HG03571 (cell line): ENCODE data around the gene PNPLA5.
"Not testable (repeated sequence)": the region's sequence is repeated elsewhere in the genome, so short reads cannot be mapped to it uniquely, and the experiment has no call there.

ENCODE experiments used
- ATAC-seq: cut with Tn5 transposase; IDR thresholded peaks from one replicate; pipeline ENCODE4 v1.9.1; 2021; ENCODE audit not compliant: unreplicated experiment

The PNPLA5 gene

GRCh38 chr22:43891360-43892182 is at the start of gene PNPLA5:
TSS of gene PNPLA5 (minus strand) at chr22:43892013. CDS start at chr22:43891880, 133 bp downstream.
- no peak for ATAC-seq

- no peak for ATAC-seq
Observed at GRCh38 chr22:43941449-43941848, 49.6 kb upstream of the PNPLA5 start.

DNA sequence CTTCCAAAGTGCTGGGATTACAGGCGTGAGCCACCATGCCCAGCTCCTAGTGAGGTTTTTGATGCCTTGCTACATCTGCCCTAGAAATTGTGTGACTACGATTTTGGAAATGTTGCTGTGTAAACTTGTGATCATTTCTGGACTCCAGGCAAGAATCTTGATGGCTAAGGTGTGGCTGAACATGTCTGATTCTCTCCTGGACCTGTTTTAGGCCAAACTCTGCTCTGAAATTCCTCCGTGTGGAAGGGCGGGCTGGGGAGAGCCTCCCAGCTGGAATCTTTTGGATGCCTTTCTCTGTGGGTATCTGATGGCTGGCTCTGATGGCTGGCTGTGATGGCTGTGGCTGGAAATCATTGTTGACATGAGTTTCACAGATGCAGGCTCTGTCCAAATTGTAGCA is 40.0 kb upstream of the PNPLA5 start:
- no peak for ATAC-seq

DNA sequence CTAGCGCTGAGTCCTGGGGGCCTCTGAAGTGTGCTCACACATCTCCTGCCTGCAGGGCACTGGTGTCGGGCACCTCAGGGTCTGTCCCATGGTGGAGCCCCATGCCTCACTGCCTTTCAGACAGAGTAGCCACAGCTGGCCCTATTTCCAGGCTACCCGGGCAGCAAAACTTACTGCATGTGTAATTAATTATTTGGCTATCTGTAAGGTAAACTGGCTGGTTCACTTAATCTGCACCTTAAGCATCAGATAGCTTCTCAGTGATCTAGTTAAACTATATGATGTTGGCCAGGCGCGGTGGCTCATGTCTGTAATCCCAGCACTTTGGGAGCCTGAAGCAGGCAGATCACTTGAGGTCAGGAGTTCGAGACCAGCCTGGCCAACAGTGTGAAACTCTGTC is 37.1 kb upstream of the PNPLA5 start:
- no peak for ATAC-seq

GRCh38 chr22:43928468-43928867 is 36.7 kb upstream of the PNPLA5 start:
- no peak for ATAC-seq

DNA sequence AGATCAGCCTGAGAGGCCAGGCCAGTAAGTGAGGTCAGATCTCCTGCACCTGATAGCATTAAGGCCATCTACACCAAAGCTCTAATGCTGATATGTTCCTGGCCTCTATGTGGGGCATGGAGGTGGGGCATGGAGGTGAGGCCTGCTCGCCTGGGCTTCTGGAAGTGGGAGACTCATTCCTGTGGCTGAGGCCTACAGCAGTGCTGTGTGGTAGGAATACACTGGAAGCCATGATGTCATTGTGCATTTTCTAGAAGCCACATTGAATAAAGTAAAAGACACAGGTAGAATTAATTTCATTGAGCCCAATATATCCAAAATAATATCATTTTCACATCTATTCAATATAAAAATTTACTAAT is 34.5 kb upstream of the PNPLA5 start:
- ATAC-seq, result no peak

DNA sequence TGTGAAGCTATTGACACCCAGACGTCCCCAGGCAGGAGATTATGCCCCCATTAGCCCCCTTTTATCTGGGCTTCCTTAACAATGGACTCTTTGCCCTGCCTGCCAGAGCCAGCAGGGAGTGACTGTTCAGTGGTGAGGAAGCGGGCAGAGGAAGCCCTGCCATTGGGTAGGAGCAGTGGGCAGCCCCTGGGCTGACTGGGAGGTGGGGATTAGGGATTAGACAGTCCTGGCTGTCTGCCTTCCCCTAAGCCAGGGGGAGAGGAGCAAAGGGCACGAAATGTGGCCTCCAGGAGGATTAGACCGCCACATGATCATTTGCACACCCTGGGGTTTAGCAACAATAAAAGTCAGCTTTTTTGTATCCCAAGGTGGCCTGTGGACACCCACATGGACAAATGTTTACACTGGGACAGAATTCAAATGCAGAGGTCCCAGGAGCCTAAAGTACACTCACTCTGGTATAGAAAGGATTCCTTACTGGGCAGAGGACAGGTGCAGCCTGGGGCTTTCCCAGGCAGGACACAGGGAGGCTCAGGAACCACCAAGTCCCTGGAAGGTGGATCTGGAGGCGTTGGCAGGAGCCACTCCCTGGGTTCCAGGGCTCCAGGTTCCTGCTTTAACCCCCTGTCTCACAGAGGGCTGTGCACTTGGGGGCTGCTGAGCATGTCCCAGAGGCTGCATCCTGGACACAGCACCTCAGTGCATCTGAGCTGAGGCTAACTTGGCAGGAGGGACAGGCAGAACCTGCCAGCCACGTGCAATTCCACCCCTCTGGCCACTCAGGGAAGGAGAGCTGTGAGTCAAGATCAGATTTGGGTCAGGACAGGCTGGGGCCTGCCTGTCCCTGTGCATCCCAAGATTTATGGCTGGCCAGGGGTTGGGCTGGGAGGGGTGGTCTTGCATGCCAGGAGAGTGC is 33.9 kb upstream of the PNPLA5 start:
- ATAC-seq, result no peak

- ATAC-seq, result no peak
Observed at GRCh38 chr22:43924877-43925276, 33.1 kb upstream of the PNPLA5 start.

DNA sequence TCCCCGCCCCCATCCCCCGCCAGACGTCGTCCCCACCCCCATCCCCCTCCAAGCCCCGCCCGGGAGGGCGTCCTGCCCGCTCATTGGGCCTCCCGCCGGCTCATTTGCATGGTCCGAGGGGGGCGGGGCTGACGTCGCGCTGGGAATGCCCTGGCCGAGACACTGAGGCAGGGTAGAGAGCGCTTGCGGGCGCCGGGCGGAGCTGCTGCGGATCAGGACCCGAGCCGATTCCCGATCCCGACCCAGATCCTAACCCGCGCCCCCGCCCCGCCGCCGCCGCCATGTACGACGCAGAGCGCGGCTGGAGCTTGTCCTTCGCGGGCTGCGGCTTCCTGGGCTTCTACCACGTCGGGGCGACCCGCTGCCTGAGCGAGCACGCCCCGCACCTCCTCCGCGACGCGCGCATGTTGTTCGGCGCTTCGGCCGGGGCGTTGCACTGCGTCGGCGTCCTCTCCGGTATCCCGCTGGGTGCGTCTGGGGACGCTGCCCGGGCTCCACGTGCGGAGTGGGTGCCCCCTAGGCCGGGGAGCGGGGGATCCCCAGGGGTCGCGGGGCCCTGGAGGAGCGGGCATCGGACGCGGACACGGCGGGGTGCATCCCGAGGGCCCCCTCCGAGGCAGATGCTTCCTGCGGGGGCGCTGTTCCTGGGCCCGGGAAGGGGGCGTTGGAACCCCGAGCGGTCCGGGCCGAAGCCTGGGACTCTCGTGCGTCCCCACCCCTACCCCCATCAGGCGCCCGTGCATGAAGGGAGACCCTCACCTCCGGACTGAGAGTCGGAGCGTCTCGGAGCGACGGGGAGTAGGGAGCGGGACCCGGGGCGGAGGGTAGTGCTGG is 32.0 kb upstream of the PNPLA5 start, which contains the start of gene PNPLA3:
Gene PNPLA3 (plus strand): TSS at position 175 of the 834 bp plus-strand sequence. CDS start 107 bp downstream, at position 282.
- ATAC-seq, result no peak

DNA sequence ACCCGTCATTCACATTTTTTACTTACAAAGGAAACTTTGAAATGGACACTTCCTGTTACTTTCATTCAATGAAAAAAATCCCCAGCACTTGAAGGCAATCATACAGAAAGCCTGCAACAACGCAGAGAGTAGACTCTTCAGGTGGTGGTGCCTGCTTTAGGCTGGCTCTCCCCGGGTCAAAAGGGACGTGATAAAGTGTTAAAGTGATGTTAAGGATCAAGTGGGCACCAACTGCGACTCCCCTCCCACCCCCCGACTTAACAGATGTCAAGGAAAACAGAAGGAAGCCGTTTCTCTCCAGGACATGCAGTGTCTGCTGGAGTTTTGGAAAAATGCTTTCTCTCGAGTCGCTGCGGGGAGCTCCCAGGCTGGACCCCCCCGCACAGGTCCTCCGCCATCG is 31.4 kb upstream of the PNPLA5 start:
- no peak for ATAC-seq

DNA sequence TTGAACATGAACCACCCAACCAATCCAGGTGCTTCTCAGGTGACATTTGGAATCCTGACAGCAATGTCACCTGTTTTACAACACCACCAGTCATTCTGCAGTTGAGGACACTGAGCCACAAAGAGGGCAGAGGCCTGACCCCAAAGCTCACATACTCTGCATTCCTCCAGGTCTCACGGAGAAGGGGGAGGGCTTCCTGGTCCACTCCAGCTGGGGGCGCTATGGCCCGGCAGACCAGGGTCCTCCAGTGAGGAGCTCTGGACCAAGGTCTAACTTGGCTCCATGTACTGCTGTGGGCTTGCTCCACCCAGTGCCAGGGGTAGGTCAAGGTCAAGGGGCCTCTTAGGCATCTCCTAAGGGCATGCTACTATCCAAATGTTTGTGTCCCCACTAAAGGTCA is 30.3 kb upstream of the PNPLA5 start:
- ATAC-seq, result no peak

DNA sequence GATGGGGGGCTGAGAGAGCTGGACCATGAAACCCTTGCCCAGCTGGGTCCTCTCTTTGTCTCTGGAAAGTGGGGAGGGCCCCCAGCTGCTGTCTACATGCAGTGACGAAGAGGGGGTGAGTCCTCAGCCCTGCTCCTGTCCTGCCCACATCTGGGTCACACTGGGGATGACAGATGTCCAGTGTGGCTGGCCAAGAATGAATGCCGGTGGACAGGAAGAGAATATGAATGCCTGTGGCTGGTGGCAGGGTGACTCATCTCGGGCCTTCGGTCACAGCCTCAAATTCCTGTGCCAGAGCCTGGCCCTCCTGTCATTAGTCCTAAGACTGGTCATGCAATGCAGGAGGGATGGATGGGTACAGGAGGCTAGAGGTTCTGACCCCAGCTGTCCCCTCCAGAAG is 29.6 kb upstream of the PNPLA5 start:
- no peak for ATAC-seq

GRCh38 chr22:43919106-43919973 is 27.5 kb upstream of the PNPLA5 start:
- no peak for ATAC-seq

DNA sequence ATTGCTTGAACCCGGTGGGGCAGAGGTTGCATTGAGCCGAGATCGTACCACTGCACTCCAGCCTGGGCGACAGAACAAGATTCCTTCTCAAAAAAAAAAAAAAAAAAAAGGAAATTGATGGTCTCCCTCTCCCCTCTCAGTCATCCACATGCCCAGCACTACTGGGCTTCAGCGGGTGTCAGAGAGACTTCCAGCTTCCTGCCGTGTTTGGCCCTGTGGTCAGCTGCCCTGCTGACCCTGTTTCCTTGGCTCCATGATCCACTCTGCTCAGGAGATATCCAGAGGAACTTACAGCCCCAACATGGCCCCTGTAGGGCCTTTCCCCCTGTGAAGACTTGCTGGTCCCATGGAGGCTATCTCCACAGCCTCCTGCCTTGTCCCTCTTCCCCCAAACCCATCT is 25.7 kb upstream of the PNPLA5 start:
- no peak for ATAC-seq

DNA sequence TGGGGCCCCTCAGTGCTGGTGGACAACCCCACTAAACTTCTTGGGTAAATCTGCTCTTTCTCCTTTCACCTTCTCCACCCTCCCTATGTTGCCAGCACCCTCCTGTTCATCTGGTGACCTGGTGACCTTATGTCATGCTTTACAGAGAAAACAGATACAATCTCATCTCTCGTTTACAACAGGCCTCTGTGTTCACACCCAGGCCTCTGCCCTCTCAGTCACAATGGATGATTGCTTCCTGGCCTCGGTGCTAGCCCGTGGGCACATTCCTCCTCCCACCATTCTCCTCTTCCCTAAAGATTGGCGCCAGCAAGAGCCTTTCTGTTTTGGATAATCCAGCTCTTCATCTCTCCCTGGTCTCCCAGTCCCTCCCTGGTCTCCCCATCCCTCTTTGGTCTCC is 19.5 kb upstream of the PNPLA5 start:
- no peak for ATAC-seq

DNA sequence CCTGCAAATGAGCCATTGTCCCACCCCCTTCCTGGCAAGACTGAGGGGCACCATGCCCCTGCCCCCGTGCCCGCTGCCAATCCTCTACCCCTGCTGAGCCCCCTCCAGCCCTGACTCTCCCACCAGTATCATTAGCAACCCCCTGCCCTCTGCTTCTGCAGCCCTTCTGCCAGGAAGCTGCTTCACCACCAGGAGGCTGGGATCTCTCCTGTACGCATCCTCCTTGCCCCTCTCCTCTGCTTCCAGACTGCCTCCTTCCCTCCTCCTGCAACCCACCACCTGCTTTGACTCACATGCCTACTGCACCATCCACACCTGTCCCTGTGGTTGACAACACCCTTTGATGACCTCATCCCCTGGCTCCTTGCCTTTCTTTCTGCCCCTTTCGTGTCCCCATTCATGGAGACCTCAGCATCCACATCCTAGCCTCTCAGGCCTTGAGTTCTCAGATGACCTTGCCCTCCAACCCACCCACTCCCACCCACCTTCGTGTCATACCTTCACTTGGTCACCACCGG is 18.4 kb upstream of the PNPLA5 start:
- ATAC-seq, result no peak

DNA sequence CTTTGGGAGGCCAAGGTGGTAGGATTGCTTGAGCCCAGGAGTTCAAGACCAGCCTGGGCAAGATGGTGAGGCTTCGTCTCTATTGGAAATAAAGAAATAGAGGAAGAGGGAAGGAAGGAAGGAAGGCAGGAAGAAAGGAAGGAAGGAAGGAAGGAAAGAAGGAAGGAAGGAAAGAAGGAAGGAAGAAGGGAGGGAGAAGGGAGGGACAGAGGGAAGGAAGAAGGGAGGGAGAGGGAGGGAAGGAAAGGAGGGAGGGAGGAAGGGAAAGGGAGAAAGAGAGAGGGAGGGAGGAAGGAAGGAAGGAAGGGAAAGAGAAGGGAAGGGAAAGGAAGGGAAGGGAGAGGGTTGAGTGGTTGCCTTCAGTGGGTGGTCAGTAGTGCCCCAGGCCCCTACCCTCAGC is 17.9 kb upstream of the PNPLA5 start:
- no peak for ATAC-seq

GRCh38 chr22:43905681-43906080 is 13.9 kb upstream of the PNPLA5 start:
- ATAC-seq, result no peak

DNA sequence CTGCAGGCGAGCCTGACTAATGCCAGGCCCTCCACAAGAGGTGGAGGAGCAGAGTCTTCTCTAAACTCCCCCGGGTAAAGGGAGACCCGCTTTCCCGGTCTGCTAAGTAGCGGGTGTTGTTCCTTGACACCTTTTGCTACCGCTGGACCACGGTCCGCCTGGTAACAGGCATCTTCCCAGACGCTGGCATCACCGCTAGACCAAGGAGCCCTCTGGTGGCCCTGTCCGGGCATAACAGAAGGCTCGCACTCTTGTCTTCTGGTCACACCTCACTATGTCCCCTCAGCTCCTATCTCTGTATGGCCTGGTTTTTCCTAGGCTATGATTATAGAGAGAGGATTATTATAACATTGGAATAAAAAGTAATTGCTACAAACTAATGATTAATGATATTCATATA is 12.6 kb upstream of the PNPLA5 start:
- not testable (repeated sequence) for ATAC-seq

- ATAC-seq, result not testable (repeated sequence)
Observed at GRCh38 chr22:43903033-43903432, 11.2 kb upstream of the PNPLA5 start.
